Stimulated activated CD4-positive, alpha-beta T cell treated with anti-CD3 and anti-CD28 coated beads, Interleukin-2, amount 100 ng/mL, for 4 hours (primary cell): Measurements from ENCODE around the gene MTA1.

Source experiments
- DNase-seq: peaks from one replicate; pipeline ENCODE4 v3.0.0-alpha.2; 2020; ENCODE audit warnings: low read depth

Gene MTA1

DNA sequence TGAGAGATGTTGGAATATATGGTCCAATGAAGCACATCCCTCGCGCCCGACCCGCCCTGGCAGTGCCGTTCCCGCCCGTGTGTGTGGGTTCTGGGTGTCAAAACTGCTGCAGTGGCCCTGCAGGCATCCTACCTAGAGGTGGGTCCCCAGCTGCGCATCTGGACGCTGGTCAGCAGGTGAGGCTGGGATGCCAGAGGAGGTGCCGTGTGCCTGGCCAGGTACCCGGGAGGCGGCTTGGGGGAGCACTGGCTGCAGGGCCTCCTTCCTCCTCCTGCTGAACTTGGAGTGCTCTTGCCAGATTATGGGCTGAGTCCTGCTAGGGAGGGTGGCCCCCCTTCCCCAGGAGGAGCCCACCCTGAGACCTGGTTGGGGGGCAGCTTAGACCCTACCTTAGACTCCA lies 5.2 kb downstream of the MTA1 start:
- DNase-seq: no peak

DNA sequence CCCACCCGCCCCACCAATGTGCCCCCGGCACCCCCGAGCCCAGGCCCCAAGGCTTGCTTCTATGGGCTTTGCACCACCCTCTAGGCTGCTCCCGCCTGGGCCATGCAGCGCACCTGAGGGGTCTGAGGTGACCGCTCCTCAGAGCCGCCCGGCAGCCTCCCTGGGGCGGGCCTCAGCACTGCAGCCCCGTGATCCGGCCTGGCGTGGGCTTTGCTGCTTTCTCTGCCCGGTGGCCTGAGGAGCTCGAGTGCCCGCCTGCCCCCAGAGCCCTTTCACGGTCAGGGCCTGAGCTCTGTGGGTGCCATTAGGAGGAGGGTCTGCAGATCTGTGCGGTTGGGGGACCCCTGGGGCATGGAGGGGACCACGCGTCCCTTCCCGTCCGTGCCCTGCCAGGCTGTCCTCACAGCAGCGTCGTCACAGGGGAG lies 6.2 kb downstream of the MTA1 start:
- no peak for DNase-seq

- no peak for DNase-seq
Measured at GRCh38 chr14:105426416-105427130, 6.9 kb downstream of the MTA1 start.

DNA sequence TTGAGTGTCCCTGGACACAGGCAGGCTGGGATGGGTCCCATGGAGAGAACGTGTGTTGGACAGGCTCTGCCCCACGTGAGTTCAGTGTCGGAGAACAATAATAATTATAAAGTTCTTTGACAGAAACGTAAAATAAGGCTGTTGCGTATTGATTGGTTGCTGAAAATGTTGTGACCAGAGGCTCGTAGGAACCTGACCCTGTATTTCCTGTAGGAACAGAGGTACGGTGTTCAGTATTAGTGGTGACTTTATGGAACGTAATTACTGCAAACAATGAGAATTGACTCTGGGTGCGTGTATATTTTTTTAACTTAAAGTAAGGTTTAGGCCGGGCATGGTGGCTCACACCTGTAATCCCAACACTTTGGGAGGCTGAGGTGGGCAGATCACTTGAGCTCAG lies 7.8 kb downstream of the MTA1 start:
- DNase-seq: no peak

GRCh38 chr14:105427936-105428485 lies 8.4 kb downstream of the MTA1 start:
- no peak for DNase-seq

DNA sequence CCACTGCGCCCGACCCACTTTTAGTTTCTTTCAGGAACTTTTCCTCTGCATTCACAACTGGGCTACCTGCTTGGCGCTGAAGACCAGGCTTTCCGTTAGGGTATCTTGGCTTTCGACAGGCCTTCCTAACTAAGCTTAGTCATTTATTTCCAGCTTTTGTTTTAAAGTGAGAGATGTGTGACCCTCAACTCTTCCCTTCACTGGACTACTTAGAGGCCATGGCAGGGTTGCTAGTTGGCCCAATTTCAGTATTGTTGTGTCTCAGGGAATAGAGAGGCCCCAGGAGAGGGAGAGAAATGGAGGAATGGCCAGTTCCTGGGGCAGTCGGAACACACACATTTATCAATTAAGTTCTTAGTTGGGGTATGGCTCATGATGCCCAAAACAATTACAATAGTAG lies 10.4 kb downstream of the MTA1 start:
- DNase-seq: no peak

- DNase-seq: no peak
Measured at GRCh38 chr14:105430565-105430964, 10.9 kb downstream of the MTA1 start.

DNA sequence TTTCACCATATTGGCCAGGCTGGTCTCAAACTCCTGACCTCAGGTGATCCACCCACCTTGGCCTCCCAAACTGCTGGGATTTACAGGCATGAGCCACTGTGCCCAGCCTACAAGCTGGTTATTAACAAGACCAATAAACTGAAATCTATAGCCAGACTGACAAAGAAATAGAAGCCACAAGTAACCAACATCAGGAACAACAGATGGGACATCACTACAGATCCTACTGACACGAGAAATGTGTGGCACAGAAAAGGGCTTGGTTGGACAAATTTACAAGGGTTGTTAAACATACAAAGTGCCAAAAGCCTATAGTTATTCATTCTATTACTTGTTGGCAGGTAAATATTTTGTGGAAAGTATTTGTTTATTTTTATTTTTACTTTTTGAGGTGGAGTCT lies 11.6 kb downstream of the MTA1 start:
- DNase-seq: no peak

DNA sequence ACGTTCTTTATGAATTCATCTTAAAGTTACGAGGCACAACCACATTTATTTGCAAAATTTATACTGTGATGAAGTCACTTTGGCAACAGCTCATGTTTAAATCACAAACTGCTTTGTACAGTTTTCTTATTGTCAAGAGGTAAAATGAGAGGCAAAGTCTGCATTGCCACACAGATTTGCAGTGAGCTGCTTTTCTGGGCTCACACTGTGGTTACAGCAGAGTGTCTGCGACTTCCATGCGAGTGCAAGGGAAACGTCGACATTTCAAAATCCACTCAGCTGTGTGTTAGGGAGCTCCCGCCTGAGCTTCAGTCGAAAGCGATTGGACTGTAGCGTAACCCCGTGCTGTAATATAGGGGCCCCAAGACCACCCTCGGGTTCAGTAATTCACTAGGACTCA lies 13.0 kb downstream of the MTA1 start:
- DNase-seq: no peak

- no peak for DNase-seq
Measured at GRCh38 chr14:105433161-105433605, 13.6 kb downstream of the MTA1 start.

DNA sequence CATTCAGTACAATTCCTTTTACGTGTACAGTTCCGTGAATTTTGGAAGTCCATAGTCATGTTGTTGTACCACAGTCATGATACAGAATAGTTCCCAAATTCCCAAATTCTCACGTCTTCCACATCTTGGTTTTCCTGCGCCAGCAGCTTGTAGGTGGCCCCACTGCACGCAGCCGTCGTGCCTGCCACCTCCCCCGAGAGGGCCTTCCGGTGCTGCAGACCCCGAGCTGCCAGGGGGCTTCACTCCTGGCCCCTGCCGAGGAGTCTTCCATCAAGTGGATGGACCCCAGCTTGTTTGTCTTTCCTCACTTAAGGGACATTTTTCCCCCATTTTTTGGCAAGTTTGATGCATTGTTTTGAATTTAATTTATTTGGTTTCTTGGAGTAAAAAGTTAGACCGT lies 16.8 kb downstream of the MTA1 start:
- no peak for DNase-seq

- no peak for DNase-seq
Measured at GRCh38 chr14:105436891-105437722, 17.5 kb downstream of the MTA1 start.

- DNase-seq: no peak
Measured at GRCh38 chr14:105437723-105438500, 18.3 kb downstream of the MTA1 start.

- DNase-seq: no peak
Measured at GRCh38 chr14:105439179-105439578, 19.6 kb downstream of the MTA1 start.

GRCh38 chr14:105439710-105440553 lies 20.3 kb downstream of the MTA1 start:
- DNase-seq: no peak

DNA sequence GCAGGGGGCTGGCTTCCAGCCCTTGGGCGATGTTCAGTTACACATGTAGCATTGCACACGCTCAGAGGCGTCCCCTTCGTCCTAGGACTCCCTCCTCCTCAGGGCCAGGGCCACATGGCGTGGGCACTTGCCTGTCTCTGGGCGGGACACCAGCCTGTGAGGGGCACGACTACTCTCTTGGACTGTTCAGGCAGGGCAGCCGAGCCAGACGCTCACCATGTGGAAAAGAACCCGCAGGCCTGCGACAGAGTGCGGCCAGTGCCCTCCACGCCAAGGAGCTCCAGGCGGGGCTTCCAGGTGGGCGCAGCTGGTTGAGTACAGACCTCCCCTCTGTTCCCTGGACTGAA lies 20.9 kb downstream of the MTA1 start:
- no peak for DNase-seq

GRCh38 chr14:105440992-105441391 lies 21.4 kb downstream of the MTA1 start:
- DNase-seq: no peak

- no peak for DNase-seq
Measured at GRCh38 chr14:105442125-105442524, 22.5 kb downstream of the MTA1 start.

GRCh38 chr14:105442834-105443233 lies 23.2 kb downstream of the MTA1 start:
- no peak for DNase-seq

DNA sequence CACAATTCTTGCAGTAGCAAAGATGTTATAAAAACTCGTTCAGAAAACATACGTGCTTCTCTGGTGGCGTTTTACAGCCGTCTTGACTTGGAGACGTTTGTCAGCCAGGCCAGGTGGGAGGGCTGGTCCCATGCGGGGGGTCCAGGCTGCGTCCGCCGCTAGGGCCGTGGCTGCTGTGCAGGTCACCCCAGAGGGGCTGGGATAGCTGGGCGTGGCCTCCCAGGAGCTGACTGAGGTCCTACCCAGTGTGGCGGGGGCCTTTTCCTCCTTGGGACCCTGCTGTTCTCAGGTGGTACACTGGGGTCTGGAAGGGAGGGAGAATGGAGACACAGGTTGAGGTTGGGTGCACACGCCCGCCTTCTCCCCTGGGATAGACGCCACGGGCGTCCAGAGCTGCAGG lies 25.2 kb downstream of the MTA1 start:
- no peak for DNase-seq

DNA sequence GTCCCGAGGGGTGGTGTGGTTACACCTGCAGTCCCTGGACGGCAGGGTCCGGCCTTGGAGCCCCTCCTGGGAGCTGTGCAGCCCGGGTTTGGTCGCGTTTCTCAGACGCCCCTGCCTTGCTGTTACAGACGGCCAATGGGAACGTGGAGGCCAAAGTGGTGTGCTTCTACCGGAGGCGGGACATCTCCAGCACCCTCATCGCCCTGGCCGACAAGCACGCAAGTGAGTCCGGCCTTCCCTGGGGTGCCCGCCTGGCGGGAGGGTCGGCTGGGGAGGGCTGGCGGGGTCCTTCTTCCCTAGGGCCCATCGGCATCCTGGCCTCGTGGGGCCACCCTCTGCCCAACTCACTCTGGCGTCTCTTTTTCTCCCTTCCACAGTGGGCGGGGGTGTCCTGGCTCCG lies 25.7 kb downstream of the MTA1 start:
- DNase-seq: no peak
